ENCODE measurements around the gene TNS1. TPM values are rescaled to one million over a fixed set of nuclear protein-coding genes. Genes with fewer than 3 reads are reported as not detected.
A peak's percentile ranks its signal among the peaks of the same experiment; 100 is the strongest.
"Not testable (repeated sequence)": the region's sequence is repeated elsewhere in the genome, so short reads cannot be mapped to it uniquely, and the experiment has no call there.

The TNS1 gene
- total RNA-seq, 1 donor from 2014 or later = 227 TPM

DNA sequence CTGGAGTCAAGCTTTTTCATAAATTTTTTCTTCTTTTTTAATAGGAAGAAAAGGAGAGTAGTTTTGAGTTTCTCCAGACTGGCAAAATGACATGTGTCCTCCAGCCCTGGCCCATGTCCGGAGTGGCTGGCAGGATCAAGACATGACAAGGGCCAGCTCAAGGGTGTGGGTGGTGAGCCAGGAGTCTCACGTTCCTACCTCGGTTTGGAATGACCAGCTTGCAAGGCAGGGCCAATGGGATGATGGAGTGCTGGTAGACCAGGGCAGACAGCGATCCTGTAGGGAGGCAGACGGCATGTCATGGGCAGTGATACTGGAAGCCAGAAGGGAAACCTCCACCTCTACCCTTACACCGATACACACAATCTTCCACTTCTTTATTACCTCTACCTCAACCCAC lies 190.6 kb downstream of the TNS1 start:
- Mint-ChIP-seq H3K4me1 (ENCODE audit: low read depth) (peaks cover 17% of the 10 kb centered on the region), H3K4me3 (ENCODE audit: unreplicated experiment) (no peak overlapping the region), H3K36me3 (ENCODE audit: low read depth) (peaks cover 77% of the 10 kb centered on the region), H3K27me3 (ENCODE audit: low read depth) (no peaks in the 10 kb centered on the region), H3K9me3 (ENCODE audit: low read depth) (no peaks in the 10 kb centered on the region), H3K27ac (ENCODE audit: unreplicated experiment) (peak overlapping the region; percentile 65)
- TF ChIP-seq CTCF (IDR thresholded peaks at IDR 0.05) = no peak
- no peak for DNase-seq (ENCODE audit: low spot score)

- no peak for DNase-seq (ENCODE audit: low spot score)
- Mint-ChIP-seq H3K27ac (ENCODE audit: unreplicated experiment) (no peak overlapping the region), H3K9me3 (ENCODE audit: low read depth) (no peaks in the 10 kb centered on the region), H3K27me3 (ENCODE audit: low read depth) (no peaks in the 10 kb centered on the region), H3K4me1 (ENCODE audit: low read depth) (peaks cover 8% of the 10 kb centered on the region), H3K36me3 (ENCODE audit: low read depth) (peaks cover 70% of the 10 kb centered on the region), H3K4me3 (ENCODE audit: unreplicated experiment) (no peak overlapping the region)
- no peak for TF ChIP-seq CTCF (IDR thresholded peaks at IDR 0.05)
Observed at GRCh38 chr2:217810260-217810659, 192.5 kb downstream of the TNS1 start.

GRCh38 chr2:217809736-217810135 lies 193.1 kb downstream of the TNS1 start:
- Mint-ChIP-seq H3K4me1 (ENCODE audit: low read depth) (peaks cover 12% of the 10 kb centered on the region), H3K4me3 (ENCODE audit: unreplicated experiment) (no peak overlapping the region), H3K27ac (ENCODE audit: unreplicated experiment) (no peak overlapping the region), H3K9me3 (ENCODE audit: low read depth) (no peaks in the 10 kb centered on the region), H3K36me3 (ENCODE audit: low read depth) (peaks cover 66% of the 10 kb centered on the region), H3K27me3 (ENCODE audit: low read depth) (no peaks in the 10 kb centered on the region)
- DNase-seq (ENCODE audit: low spot score) = no peak
- no peak for TF ChIP-seq CTCF (IDR thresholded peaks at IDR 0.05)

DNA sequence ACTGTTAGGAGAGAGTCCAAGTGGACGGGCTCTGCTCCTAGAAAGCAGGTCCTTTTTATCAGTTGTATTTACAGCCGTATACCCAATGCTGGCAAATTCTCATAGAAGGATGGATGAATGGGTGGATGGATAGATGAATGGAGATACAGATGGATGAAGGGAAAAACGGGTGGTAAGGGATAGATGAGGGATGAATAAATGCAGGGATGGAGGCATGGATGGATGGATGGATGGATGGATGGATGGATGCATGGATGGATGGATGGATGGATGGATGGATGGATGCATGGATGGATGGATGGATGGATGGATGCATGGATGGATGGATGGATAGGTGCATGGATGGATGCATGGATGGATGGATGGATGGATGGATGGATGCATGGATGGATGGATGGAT lies 193.8 kb downstream of the TNS1 start:
- not testable (repeated sequence) for H3K9me3 Mint-ChIP-seq (ENCODE audit: low read depth); H3K27me3 Mint-ChIP-seq (ENCODE audit: low read depth)

GRCh38 chr2:217808326-217808725 lies 194.5 kb downstream of the TNS1 start:
- Mint-ChIP-seq H3K27me3 (ENCODE audit: low read depth) (no peaks in the 10 kb centered on the region), H3K4me1 (ENCODE audit: low read depth) (peaks cover 12% of the 10 kb centered on the region), H3K9me3 (ENCODE audit: low read depth) (no peaks in the 10 kb centered on the region), H3K36me3 (ENCODE audit: low read depth) (peaks cover 61% of the 10 kb centered on the region), H3K27ac (ENCODE audit: unreplicated experiment) (no peak overlapping the region), H3K4me3 (ENCODE audit: unreplicated experiment) (no peak overlapping the region)
- no peak for TF ChIP-seq CTCF (IDR thresholded peaks at IDR 0.05)
- DNase-seq (ENCODE audit: low spot score) = no peak

More for the DNA sequence above, 193.8 kb downstream of the TNS1 start:
- H3K36me3 Mint-ChIP-seq (ENCODE audit: low read depth) = peaks cover 62% of the 10 kb centered on the region
- not testable (repeated sequence) for H3K4me3 Mint-ChIP-seq (ENCODE audit: unreplicated experiment); H3K27ac Mint-ChIP-seq (ENCODE audit: unreplicated experiment); DNase-seq (ENCODE audit: low spot score)
- H3K4me1 Mint-ChIP-seq (ENCODE audit: low read depth) = peaks cover 12% of the 10 kb centered on the region

DNA sequence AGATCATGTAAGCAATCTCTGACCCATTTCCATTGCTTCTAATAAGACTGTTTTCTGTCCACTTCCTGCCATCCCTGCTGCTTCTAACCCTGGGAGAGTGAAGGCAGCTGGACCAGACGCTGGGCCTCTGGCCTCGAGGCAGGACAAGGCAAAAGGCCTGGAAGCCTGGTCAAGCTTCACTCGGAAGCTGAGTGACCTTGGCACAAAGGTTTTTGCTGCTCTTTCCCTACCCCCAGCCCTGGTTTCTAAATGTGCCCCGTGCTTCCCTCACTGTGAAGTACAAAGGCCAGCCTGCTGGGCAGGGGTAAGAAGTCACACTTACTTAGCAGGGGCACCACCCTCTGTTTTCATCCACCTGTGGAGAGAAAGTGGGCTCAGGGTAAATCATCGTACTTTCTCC lies 195.0 kb downstream of the TNS1 start:
- no peaks in the 10 kb centered on the region for H3K27me3 Mint-ChIP-seq (ENCODE audit: low read depth)
- no peak for TF ChIP-seq CTCF (IDR thresholded peaks at IDR 0.05)
- H3K4me1 Mint-ChIP-seq (ENCODE audit: low read depth) = peaks cover 12% of the 10 kb centered on the region
- H3K9me3 Mint-ChIP-seq (ENCODE audit: low read depth) = no peaks in the 10 kb centered on the region
- DNase-seq (ENCODE audit: low spot score) = peak; percentile 39
- peaks cover 57% of the 10 kb centered on the region for H3K36me3 Mint-ChIP-seq (ENCODE audit: low read depth)
- H3K27ac Mint-ChIP-seq (ENCODE audit: unreplicated experiment) = no peak overlapping the region
- H3K4me3 Mint-ChIP-seq (ENCODE audit: unreplicated experiment) = no peak overlapping the region
